Measurements from ENCODE around the gene EXT2. TPM values are rescaled to one million over a fixed set of nuclear protein-coding genes. Genes with fewer than 3 reads are reported as not detected.

The EXT2 gene
- total RNA-seq, 1 experiment from 2014 or later: 42.9 TPM

DNA sequence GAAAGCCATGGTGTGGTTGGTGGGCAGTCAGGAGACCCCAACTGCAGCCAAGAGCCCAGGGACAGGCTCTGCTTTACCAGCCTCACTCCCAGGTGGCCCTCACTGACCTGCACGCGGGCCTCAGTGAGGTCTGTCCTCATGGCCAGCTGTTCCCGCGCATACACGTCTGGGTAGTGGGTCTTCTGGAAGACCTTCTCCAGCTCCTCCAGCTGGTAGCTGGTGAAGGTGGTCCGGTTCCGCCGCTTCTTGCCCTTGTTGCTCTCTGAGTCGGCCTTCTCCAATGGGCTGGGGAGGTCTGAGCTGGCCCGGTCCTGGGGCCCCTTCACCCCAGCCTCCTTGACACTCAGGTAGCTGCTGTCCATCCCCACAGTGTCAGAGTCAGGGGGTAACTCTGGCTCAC lies 179.8 kb downstream of the EXT2 start:
- Histone ChIP-seq H3K27me3 (ENCODE audit: insufficient read depth, low read length) (no peaks in the 10 kb centered on the region), H2BK12ac (ENCODE audit: insufficient read length, low read depth, low read length) (no peak overlapping the region), H3K4me1 (ENCODE audit: insufficient read depth, low read length) (no peaks in the 10 kb centered on the region), H4K8ac (replicated peaks; ENCODE audit: insufficient read length, low read depth, low read length) (no peak overlapping the region), H3K18ac (ENCODE audit: insufficient read length, low read depth, low read length) (no peak overlapping the region), H3K4me2 (ENCODE audit: insufficient read depth, insufficient read length, low read length) (no peak overlapping the region), H3K23me2 (ENCODE audit: insufficient read length, low read depth, low read length, poor library complexity, severe bottlenecking) (no peaks in the 10 kb centered on the region), H3K79me1 (ENCODE audit: insufficient read depth, low read depth, low read length, poor library complexity, severe bottlenecking) (no peaks in the 10 kb centered on the region), H3K56ac (ENCODE audit: insufficient read length, low read depth, low read length) (no peak overlapping the region), H2AFZ (ENCODE audit: low read length) (no peak overlapping the region), H3K14ac (ENCODE audit: insufficient read depth, low read length) (no peak overlapping the region), H2AK5ac (ENCODE audit: insufficient read length, low read length) (no peak overlapping the region), H2BK120ac (ENCODE audit: low read depth, low read length, poor library complexity, severe bottlenecking) (no peak overlapping the region), H3K79me2 (ENCODE audit: insufficient read depth, low read length) (no peaks in the 10 kb centered on the region), H2BK5ac (ENCODE audit: insufficient read length, low read length) (no peak overlapping the region), H3K23ac (ENCODE audit: insufficient read length, low read depth, low read length) (no peak overlapping the region), H3T11ph (ENCODE audit: low read length) (no peak overlapping the region), H3K4ac (ENCODE audit: low read depth, low read length) (no peak overlapping the region), H4K5ac (ENCODE audit: insufficient read length, low read depth, low read length) (no peak overlapping the region), H3K9ac (ENCODE audit: extremely low read depth, insufficient read length, low read length) (no peak overlapping the region), H2BK20ac (ENCODE audit: low read depth, low read length, poor library complexity, severe bottlenecking) (no peak overlapping the region), H4K91ac (ENCODE audit: insufficient read length, low read depth, low read length) (no peak overlapping the region), H4K20me1 (ENCODE audit: control insufficient read depth, insufficient read depth, insufficient read length) (no peaks in the 10 kb centered on the region), H3K27ac (ENCODE audit: insufficient read length, low read depth, low read length) (no peak overlapping the region), H2BK15ac (ENCODE audit: low read depth, low read length) (no peak overlapping the region), H3K9me3 (ENCODE audit: control insufficient read depth, low read depth, low read length) (no peaks in the 10 kb centered on the region)
- WGBS (ENCODE audit: extremely low coverage, insufficient read length, low lambda C conversion rate): no CpG with 5 or more reads among the region's 10 CpGs
- Mint-ChIP-seq H3K9me3 (no peaks in the 10 kb centered on the region; a peak in 1 of 5 replicates), H3K27me3 (ENCODE audit: low read depth) (peaks cover 5% of the 10 kb centered on the region), H3K4me3 (no peak overlapping the region), H3K27ac (no peak overlapping the region), H3K36me3 (ENCODE audit: insufficient read depth in 1 of 3, low read depth in 3 of 3) (no peaks in the 10 kb centered on the region), H3K4me1 (peaks cover 0 to 1% of the 10 kb centered on the region in 2 experiments; a peak in 1 of 4 replicates)
- no peak for DNase-seq
- no peak for TF ChIP-seq CTCF (conservative IDR thresholded peaks at IDR 0.05)
